HG02973 (cell line): ENCODE measurements around the gene SNX18.

ENCODE experiments used
- ATAC-seq: cut with Tn5 transposase; IDR thresholded peaks from one replicate; pipeline ENCODE4 v1.9.1; 2021; ENCODE audit warnings: moderate library complexity; ENCODE audit not compliant: unreplicated experiment

SNX18 gene

DNA sequence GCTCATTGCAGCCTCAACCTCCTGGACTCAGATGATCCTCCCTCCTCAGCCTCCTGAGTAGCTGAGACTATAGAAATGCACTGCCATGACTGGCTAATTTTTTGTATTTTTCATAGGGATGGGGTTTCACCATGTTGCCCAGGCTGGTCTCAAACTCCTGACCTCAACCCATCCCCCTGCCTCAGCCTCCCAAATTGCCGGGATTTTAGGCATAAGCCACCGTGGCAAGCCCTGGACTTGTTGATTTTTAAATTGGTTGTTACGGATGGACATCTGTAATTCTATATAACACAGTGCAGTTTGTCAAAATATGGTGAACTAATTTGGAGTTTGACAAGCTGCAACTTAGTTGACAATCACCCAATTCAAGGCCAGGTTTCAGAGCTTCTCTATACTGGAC is 22.7 kb downstream of the SNX18 start:
- no peak for ATAC-seq

DNA sequence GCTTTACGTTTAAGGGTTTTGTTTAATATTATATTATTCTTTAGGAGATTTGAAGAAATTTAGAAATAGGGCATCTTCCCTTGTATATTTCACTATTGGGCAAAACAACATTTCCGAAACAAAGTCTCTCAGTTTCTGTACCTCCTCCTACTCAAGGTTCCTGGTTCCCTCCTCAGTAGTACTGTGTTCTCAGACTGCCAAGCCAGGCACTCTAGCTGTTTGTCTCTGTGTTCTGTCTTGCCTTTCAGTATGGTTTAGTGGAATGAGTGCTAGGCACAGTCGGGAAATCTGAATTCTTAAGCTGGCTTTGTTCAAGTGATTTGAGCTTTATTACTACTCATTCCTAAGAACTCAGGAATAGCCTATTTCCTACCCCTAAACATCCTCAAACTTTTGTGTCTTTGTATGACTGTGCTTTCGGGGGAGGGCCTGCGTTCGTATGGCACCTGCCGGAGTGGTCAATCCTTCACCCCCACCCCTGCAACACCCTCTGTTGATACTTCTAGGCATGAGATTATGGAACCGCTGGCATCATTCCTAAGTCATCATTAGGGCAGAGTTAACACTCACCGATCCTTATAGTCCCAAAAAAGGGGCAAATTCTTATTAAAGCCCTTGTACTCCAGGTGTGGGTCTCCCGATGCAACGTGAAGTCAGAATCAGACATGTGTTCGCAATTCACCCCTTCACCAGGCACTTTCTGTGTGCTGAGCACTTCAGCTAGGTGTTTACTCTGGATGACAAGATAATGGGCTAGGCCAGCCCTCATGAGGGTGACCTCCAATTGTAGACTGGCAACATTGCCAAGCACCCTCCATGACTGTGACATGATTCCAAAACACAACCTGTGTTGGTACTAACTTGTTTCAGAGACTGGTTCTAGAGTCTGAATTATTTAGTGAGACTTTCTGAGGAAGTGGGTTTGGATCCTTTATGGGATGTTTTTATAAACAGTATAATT is 24.5 kb downstream of the SNX18 start:
- ATAC-seq = no peak

DNA sequence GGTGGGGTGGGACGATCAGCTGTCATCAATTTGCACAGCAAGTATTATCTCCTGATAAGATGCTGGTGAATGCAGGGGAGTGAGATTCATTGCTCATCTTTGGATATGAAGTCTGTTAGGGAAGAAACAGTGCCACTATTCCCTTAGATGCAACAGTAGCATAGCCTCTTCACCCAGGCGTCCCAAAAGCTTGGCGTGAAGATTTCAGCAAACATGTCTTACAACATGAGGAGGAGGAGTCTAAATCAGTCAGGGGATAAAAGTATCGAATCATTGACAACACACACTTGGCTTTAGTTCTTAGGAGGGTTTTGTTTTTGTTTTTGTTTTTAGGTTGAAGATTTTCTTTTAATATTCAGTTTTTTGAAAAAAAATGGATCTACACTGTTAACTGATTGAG is 26.5 kb downstream of the SNX18 start:
- no peak for ATAC-seq

DNA sequence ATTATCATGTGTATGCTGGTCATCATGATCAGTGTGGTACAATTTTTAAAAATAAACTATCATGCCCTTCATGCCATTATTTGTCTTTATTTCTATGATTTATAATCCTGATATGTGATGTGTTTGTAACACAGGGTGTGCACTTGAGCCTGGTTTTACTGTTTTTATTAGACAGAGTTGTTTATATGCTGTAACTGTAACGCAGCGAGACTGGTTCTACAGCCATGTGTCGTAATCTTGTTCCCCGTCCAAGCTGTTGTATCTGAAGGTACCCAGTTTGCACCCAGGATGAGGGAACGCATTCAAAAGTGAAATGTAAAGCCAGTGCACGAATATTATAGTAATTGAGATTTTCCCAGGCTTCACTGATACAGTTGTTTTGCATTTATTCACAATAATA is 28.2 kb downstream of the SNX18 start:
- no peak for ATAC-seq

DNA sequence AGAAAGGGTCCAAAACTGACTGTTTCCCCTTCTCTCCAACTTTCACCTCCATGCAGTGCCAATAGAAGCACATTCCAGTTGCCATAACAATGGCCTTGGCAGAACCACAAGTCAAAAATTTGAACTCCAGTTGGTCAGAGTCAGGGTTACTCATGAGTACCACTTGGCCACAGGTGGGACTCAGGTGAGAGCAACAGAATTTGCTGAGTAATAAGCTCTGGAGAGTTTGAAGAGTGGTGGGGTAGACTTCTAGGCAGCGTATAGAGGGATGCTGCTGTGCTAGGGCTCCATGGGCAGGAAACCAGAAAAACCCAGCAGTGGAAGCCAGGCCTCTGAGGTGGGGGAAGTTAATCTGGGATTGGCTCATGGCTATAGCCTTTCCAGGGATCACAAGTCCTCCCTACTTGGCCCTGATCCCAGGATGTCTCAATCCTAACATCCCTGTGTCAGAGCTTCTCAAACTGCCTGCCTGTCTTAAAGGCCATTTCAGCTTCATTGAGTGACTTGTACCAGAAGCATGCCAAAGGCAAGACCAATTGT is 30.2 kb downstream of the SNX18 start:
- ATAC-seq = no peak

GRCh38 chr5:54548565-54548964 is 31.0 kb downstream of the SNX18 start:
- no peak for ATAC-seq

DNA sequence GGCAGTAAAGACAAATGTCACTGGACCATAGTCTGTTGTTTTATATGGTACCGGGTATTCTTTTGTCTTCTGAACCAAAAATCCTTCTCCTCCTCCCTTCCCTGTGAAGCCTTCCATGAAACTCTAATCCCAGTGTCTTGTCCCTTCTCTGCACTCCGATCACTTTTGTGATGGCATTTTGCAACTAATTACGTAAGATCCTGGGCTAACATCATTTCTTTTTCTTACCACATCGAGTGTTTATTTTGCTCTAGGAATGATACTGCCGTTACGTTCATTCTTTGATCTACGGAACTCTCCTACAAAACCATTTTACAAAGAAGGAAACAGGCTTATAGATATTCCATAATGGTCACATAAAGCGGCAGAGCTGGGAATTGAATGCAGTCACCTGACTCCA is 33.7 kb downstream of the SNX18 start:
- no peak for ATAC-seq

DNA sequence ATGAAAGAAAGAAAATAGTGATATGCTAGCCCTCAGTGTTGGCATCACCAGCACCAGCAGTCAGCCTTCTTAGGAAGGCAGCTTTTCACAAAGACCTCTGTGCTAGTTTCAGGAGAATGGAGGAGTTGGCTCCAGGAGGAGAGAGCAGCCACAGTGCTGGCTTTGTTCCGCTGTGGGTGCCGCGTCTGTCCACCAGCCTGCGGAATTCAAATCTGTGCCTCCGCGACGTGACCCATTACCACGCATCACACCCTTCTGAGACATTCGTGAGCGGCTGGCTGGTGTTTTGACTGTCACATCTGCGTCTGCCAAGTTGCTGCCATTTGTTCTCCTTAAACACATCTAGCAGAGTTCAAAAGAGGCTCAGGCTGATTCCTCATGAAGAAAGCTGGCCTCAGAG is 34.4 kb downstream of the SNX18 start:
- no peak for ATAC-seq

- no peak for ATAC-seq
Observed at GRCh38 chr5:54552446-54552845, 34.9 kb downstream of the SNX18 start.

GRCh38 chr5:54553659-54554207 is 36.2 kb downstream of the SNX18 start:
- ATAC-seq = no peak

GRCh38 chr5:54556141-54556540 is 38.6 kb downstream of the SNX18 start:
- ATAC-seq = no peak

DNA sequence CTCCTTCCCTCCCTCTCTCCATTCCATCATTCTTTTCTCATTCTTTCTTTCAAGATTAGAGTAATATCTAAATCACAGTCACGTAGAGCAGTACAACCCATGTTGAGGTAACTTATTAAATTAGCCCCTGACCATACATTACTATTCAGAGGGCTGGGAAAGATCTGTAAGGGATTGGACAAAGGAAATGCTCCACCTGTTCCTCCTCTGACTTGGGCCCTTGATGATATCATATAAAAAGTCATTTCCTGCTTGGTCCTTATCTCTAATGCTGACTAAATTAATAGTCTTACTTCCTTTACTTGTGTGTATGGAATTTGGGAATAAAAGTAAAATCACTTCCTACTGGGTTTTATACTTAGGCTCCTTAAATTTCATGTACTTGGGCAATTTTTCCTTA is 40.8 kb downstream of the SNX18 start:
- no peak for ATAC-seq

DNA sequence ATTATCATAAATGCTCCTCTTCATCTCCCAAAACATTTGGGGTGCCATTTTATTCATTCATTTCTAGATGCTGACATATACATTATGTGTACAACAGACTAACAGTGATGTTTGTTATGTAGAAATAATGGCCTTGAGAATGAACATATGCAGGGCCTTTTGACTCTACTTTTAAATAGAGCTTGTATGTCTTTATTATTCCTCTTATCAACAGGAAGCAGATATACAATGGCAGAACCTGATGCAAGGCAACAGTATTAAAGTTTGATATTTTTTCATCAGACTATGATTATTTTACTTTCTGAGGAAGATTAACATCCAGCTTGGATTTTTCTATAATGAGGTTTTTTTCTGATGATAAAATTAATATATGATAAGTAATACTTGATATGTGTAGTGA is 44.1 kb downstream of the SNX18 start:
- ATAC-seq = no peak

DNA sequence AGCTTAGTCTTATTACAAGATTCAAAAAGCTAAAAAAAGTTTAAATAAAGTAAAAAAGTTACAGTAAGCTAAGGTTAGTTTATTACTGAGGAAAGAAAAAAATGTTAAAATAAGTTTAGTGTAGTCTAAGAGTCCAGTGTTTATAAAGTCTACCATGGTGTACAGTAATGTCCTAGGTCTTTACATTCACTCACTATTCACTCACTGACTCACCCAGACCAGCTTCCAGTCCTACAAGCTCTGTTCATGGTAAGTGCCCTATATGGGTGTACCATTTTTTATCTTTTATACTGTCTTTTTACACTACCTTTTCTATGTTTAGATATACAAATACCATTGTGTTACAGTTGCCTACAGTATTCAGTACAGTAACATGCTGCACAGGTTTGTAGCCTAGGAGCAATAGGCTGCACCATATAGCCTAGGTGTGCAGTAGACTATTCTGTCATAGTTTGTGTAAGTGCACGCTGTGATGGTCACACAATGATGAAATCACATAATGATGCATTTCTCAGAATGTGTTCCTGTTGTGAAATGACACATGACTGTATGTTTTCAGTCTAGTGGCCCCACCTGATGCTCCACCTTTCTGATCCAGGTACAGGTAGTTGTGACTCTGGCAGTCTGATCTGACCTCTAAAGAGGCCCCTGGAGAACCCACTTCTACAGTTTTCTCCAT is 45.7 kb downstream of the SNX18 start:
- ATAC-seq = no peak

DNA sequence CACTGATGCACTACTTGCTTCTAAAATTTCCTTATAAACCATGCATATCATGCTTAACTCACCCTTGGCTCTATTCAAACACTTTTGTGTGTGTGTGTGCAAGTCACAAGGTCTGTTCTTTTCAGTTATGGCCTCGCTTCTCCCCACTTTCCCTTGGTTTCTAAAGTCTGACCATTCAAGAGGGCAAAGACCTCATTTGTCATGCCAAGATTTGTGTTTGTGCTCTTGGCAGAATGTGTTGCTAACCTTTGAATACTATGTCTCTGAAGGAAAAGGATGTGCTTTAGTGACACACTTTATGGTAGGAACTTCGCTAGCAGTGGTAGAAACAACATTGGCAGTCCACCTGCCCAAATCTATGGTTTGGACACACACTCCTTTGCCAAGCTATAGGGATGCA is 50.4 kb downstream of the SNX18 start:
- no peak for ATAC-seq

DNA sequence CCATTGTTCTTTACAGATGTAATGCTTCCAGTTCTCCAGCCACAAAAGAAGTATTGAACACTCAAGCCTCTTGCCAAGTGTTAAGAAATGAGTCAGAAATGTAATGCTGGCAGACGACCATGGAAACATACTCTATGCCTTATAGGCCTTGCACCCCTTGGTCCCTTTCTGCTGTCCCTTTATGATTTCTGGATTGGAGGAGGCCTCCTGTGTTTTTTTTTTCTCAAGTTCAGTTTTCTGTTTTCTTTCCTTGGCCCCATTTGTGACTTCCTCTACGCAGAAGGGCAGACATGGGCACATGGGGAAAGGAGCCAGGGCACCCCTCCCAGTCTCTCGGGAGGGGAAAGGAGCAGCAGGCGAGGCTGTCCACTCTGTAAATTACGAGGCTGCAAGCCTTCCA is 53.4 kb downstream of the SNX18 start:
- no peak for ATAC-seq

- no peak for ATAC-seq
Observed at GRCh38 chr5:54571462-54571861, 53.9 kb downstream of the SNX18 start.

DNA sequence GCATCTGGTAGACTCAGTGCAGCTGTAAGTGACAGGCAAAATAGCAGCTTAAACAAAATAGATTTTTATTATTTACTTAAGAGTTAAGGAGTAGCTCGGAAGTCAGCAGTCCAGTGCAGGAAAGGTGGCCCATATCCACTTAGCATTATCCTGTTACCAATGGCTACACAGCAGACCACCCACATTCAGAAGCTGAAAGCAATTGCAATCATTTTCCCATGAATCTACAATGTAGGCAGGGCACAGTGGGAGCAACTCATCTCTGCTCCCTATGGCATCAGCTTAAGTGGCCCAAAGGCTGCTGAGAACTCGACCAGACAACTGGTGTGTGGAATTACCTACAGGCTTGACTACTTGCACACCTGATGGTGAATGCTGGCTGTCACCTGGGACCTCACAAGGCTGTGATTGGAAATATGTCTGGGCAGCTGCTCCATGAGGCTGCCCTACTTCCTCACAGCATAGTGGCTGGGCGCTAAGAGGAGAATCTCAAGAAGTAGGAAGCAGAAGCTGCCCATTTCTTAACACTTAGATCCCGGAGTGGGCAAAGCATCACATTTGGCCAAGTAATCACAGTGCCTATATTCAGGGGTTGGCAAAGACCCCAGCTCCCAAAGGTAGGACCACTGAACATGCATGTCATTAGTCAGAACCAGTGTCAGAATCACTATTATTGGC is 56.4 kb downstream of the SNX18 start:
- no peak for ATAC-seq

DNA sequence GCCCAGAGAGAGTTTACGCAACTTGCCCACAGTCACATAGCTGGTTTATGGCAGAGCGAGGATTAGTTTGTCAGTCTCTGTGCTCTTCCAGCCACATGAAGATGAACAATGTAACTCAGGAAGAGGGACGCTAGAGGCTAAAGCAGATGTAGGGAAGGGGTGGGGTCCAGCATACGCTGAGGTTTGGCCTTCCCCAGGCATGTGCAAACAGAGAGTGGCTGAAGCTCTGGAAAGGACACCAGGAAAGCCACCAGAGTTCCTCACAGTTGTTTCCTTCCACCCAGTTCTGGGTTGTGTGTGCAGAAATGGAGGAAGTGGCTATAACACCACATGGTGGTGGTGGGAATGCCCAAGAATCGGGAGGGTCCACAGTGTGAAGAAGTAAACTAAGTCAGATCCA is 60.0 kb downstream of the SNX18 start:
- ATAC-seq = no peak

DNA sequence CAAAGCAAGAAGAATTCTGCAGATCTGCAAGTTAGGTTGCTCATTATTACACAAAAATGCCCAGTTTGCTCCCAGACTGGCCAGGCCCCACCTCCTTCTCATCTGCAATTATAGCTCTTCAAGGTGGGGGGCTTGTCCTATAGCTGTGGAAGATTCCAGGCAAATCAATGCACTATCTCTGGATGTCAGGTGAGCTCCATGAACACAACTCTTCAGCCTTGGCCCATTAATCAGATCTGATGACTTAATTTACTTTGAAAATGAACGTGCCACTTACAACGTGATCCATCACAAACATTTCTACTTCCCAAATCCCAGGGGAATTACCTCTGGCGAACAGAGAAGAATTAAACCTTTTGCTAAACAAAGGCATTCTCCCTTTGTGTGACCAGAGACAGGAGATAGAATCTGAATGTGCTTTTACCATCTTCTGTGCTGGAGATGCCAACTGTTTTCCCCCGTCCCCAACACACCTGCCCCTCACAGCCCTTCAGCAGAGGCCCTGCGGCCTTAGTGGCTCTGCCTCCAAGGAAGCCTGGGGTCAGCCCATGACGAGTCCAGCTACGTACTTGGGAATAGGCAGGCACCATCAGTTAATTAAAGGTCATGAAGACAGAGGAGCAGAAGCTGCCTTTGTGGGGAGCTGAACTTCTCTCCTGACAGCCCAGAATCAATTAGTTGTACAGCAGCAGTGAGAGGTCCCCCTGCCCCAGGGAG is 60.5 kb downstream of the SNX18 start:
- ATAC-seq = no peak
